HepG2 (cell line): ENCODE results near the gene LRRC34. TPM values are rescaled to one million over a fixed set of nuclear protein-coding genes. Genes with fewer than 3 reads are reported as not detected.

ENCODE experiments used
- ATAC-seq: fragments of 200-7000 bp; cut with Tn5 transposase; 3 replicates; pipeline ENCODE4 v1.9.1; 2020; ENCODE audit warnings: mild to moderate bottlenecking, moderate library complexity
- BruUV-seq: library from RNA; stranded (reverse); fragments of 400-500 nt; replicated peaks from 2 replicates; lab custom pipeline; 2021; lab: Mats Ljungman, UMichigan
- CTCF ChIA-PET: fragments of 300-600 bp; formaldehyde crosslinking; extraction: SDS; loops from one replicate; lab custom pipeline; 2021; ENCODE audit warnings: low total read pairs, inconsistent platforms, low intra/inter-chr PET ratio; lab: Yijun Ruan, JAX
- POLR2A ChIA-PET: fragments of 350-600 bp; sonication (Branson Sonifier 250); formaldehyde crosslinking; loops from one replicate; lab custom pipeline; 2020; ENCODE audit warnings: antibody characterized with exemption, inconsistent platforms; lab: Yijun Ruan, JAX
- DNase-seq: peaks from one replicate; pipeline ENCODE4 v3.0.0-alpha.2; 2015; ENCODE audit warnings: low spot score
- FAIRE-seq: peaks from 3 replicates; lab custom pipeline; 2011; peaks lifted over from hg19 to GRCh38; lab: Jason Lieb, UNC
- H2AFZ ChIP-seq: one replicate; pipeline ENCODE4 v1.6.1; 2011; ENCODE audit warnings: low read length, inconsistent platforms
- H3K27ac ChIP-seq: fragments of 300-600 bp; 3 replicates; pipeline ENCODE4 v1.8.0; 2011; ENCODE audit warnings: mixed run types, mild to moderate bottlenecking, mixed read lengths, low read length, inconsistent platforms; ENCODE audit not compliant: insufficient read depth; ENCODE audit errors: extremely low read length
- H3K27me3 ChIP-seq, 2 experiments: fragments of 200-600 bp in 1 of 2; 2 replicates in 1 of 2; 3 replicates in 1 of 2; pipeline versions ENCODE4 v1.6.0 to v1.8.0; 2011; ENCODE audit warnings: low read length in 2 of 2, mild to moderate bottlenecking in 2 of 2, moderate library complexity in 2 of 2, inconsistent platforms in 1 of 2; ENCODE audit not compliant: insufficient read depth in 2 of 2, control insufficient read depth in 1 of 2
- H3K36me3 ChIP-seq, 2 experiments: fragments of 200-600 bp in 1 of 2; replicated peaks in 1 of 2; 2 replicates in 1 of 2; 3 replicates in 1 of 2; pipeline versions ENCODE4 v1.5.1 to v1.8.0; 2011; ENCODE audit warnings: low read length in 2 of 2, inconsistent platforms in 1 of 2; ENCODE audit not compliant: insufficient read depth in 2 of 2, control insufficient read depth in 1 of 2
- H3K4me1 ChIP-seq: 2 replicates; pipeline ENCODE4 v1.5.1; 2012; ENCODE audit warnings: low read length, inconsistent platforms; ENCODE audit not compliant: insufficient read depth
- H3K4me2 ChIP-seq: 2 replicates; pipeline ENCODE4 v1.6.0; 2011; ENCODE audit warnings: low read depth, low read length, inconsistent platforms
- H3K4me3 ChIP-seq, 3 experiments: fragments of 200-600 bp in 1 of 3; sonication (generic), shearing (Covaris generic) in 1 of 3; replicated peaks in 1 of 3; 2 replicates each; pipeline ENCODE4 v1.5.1; 2011 to 2016; ENCODE audit warnings: low read length in 3 of 3, inconsistent platforms in 2 of 3, low read depth in 2 of 3, mild to moderate bottlenecking in 2 of 3, control low read depth in 1 of 3, mixed read lengths in 1 of 3; ENCODE audit not compliant: insufficient read depth in 1 of 3
- H3K79me2 ChIP-seq: one replicate; pipeline ENCODE4 v1.6.1; 2011; ENCODE audit warnings: low read length, inconsistent platforms; ENCODE audit not compliant: insufficient read depth
- H3K9ac ChIP-seq: 2 replicates; pipeline ENCODE4 v1.6.0; 2011; ENCODE audit warnings: mild to moderate bottlenecking, low read depth, low read length, inconsistent platforms; ENCODE audit not compliant: insufficient read depth
- H3K9me3 ChIP-seq: 2 replicates; pipeline ENCODE4 v1.5.1; 2012; ENCODE audit warnings: mild to moderate bottlenecking, low read length
- H4K20me1 ChIP-seq: 2 replicates; pipeline ENCODE4 v1.6.0; 2011; ENCODE audit warnings: inconsistent platforms, mild to moderate bottlenecking, low read length, moderate library complexity; ENCODE audit not compliant: insufficient read depth
- AHR ChIP-seq: IDR thresholded peaks from 2 replicates; pipeline ENCODE4 v1.6.1; 2018; ENCODE audit warnings: missing genetic modification reagents, missing compliant biosample characterization
- BCL6 ChIP-seq: IDR thresholded peaks from 2 replicates; pipeline ENCODE4 v1.6.1; 2016; ENCODE audit warnings: missing genetic modification reagents, missing compliant biosample characterization
- BRCA1 ChIP-seq: sonication (generic); formaldehyde crosslinking; IDR thresholded peaks from 2 replicates; pipeline ENCODE4 v1.4.0; 2020; ENCODE audit warnings: missing genetic modification reagents
- ESRRA ChIP-seq: sonication (generic); formaldehyde crosslinking; IDR thresholded peaks from 2 replicates; pipeline ENCODE4 v1.5.1; 2020; ENCODE audit warnings: mild to moderate bottlenecking, low read depth, missing genetic modification reagents
- GATAD2A ChIP-seq: IDR thresholded peaks from 2 replicates; pipeline ENCODE4 v1.6.1; 2016
- HOXD1 ChIP-seq: sonication (generic); formaldehyde crosslinking; IDR thresholded peaks from 2 replicates; pipeline ENCODE4 v1.5.0; 2020; ENCODE audit warnings: missing genetic modification reagents
- NR2F6 ChIP-seq, 2 experiments: IDR thresholded peaks; 2 replicates each; pipeline ENCODE4 v1.6.1; 2016; ENCODE audit warnings: antibody characterized with exemption in 1 of 2, mild to moderate bottlenecking in 1 of 2
- TEAD3 ChIP-seq: optimal IDR thresholded peaks from 2 replicates; pipeline ENCODE3; 2016; ENCODE audit warnings: borderline replicate concordance
- ZNF333 ChIP-seq: sonication (generic); formaldehyde crosslinking; IDR thresholded peaks from 2 replicates; pipeline ENCODE4 v1.4.0; 2020; ENCODE audit warnings: mild to moderate bottlenecking, missing genetic modification reagents, borderline replicate concordance
- ZNF367 ChIP-seq: sonication (generic); formaldehyde crosslinking; IDR thresholded peaks from 2 replicates; pipeline ENCODE4 v1.4.0; 2020; ENCODE audit warnings: missing genetic modification reagents, borderline replicate concordance
- ZNF75D ChIP-seq: sonication (generic); formaldehyde crosslinking; IDR thresholded peaks from 2 replicates; pipeline ENCODE4 v1.8.1; 2023; ENCODE audit warnings: missing genetic modification reagents, mild to moderate bottlenecking, borderline replicate concordance
- ZNF788 ChIP-seq: sonication (generic); formaldehyde crosslinking; IDR thresholded peaks from 2 replicates; pipeline ENCODE4 v1.5.0; 2020; ENCODE audit warnings: mild to moderate bottlenecking, missing genetic modification reagents, borderline replicate concordance
- WGBS: methylation state at CpG from one replicate; pipeline ENCODE4 v1.1.6; 2017; ENCODE audit warnings: low lambda C conversion rate; 5-methylcytosine and 5-hydroxymethylcytosine counted together
- in situ Hi-C: cut with HindIII; loops from 2 replicates; pipeline ENCODE4 v1.10.0; 2017; ENCODE audit warnings: low pct_unique_long_range_greater_than_20kb; ENCODE audit not compliant: extremely low pct_ligation_motif_present
- intact Hi-C: fragments of 100-400 bp; cut with micrococcal nuclease; formaldehyde crosslinking; loops from one replicate; pipeline ENCODE4 v1.10.0; 2022; ENCODE audit not compliant: unreplicated experiment
- polyA plus RNA-seq, 8 experiments: library from polyadenylated mRNA; depleted of rRNA in 3 of 8; stranded (reverse) in 7 of 8; unstranded in 1 of 8; fragments of >200 nt; fragmentation: Illumina TruSeq in 4 of 8; extraction: Trizol in 4 of 8; gene quantifications; 2 replicates each; pipeline versions ENCODE4 v1.2.1 to v1.2.3, GENCODE V29; 2011 to 2016; ENCODE audit warnings: low read depth in 4 of 8, missing spikeins in 1 of 8, mixed read lengths in 1 of 8; ENCODE audit not compliant: insufficient read depth in 1 of 8
- total RNA-seq, 5 experiments: library from RNA; depleted of rRNA; stranded (reverse); fragments of >200 nt; fragmentation: Illumina TruSeq; extraction: Trizol; gene quantifications; 2 replicates each; pipeline ENCODE4 v1.2.3, GENCODE V29; 2016; ENCODE audit warnings: low read depth in 1 of 5
- TF ChIP-seq, protein P1 (sequence below): sonication (generic); formaldehyde crosslinking; conservative IDR thresholded peaks from 2 replicates; pipeline ENCODE4 v1.4.0; 2020; ENCODE audit warnings: missing genetic modification reagents
- TF ChIP-seq, protein P2 (sequence below): sonication (generic); formaldehyde crosslinking; IDR thresholded peaks from 2 replicates; pipeline ENCODE4 v1.4.0; 2020; ENCODE audit warnings: missing genetic modification reagents
- TF ChIP-seq, protein P3 (sequence below): sonication (generic); formaldehyde crosslinking; IDR thresholded peaks from 2 replicates; pipeline ENCODE4 v1.4.0; 2020; ENCODE audit warnings: low read depth, mild to moderate bottlenecking, missing genetic modification reagents
- TF ChIP-seq, protein P4 (sequence below): sonication (generic); formaldehyde crosslinking; IDR thresholded peaks from 2 replicates; pipeline ENCODE4 v1.5.1; 2020; ENCODE audit warnings: mild to moderate bottlenecking, missing genetic modification reagents, moderate library complexity

LRRC34 gene
- total and polyA plus RNA-seq, 2 of the 13 experiments (the other 11 are each of a cell fraction or from before 2014, with no cell fraction given) = not detected

DNA sequence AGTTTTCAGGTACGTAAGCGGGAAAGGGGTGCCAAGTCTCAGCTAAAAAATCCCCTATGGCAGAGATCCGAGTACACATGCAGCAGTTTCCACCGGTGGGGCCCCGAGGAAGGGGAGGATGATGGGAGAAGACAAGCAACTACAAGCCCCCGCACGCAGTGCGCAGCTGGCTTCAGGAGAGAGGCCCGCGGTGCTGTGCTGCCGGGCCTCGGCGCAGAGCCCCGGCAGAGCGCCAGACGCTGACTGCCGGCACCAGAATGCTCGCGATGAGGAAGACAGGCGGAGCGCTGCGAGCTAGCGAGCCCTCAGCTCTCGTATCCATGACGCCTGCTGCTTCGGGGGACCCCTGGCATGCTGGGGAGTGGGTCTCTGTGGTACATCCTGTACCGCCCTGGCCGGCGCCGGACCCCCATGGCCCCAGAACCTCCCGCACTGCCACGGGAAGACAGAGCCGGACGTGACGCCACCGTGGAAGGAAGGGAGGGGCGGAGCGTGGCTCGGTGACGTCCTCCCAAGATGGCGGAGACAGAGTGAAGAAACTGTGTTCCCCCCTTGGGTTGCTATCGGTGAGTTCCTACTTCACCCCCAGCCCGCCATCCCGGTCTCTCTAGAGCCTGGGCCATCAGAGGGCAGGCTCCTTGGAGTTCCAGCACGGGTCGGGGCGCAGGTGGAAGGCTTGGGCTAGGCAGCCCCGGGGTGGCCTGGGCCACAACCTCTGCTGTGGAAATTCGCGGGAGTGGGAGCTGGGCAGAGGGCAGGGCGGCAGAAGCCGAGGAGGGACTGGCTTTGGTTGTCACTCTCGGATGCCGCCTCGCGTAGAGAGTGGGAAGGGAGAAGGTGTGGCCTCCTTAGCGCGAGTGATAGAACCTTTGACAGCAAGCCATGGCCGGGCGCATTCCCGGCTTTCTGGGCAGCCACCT lies 39.5 kb downstream of the LRRC34 start, which contains the start of gene MYNN:
Gene MYNN (plus strand): TSS at position 500 of the 920 bp plus-strand sequence. CDS start 900 bp downstream, outside the sequence.
- peak within 1 kb of the TSS; percentile 89 to 99 (median 98) for H3K4me3 ChIP-seq
- whole genome bisulfite sequencing = 1% methylated on average over 9 of the region's 61 CpGs
- BruUV-seq = TSS peak; percentile 97
- peak within 1 kb of the TSS; percentile 92 for H3K9ac ChIP-seq
- CTCF ChIA-PET = no interaction called here
- H2AFZ ChIP-seq = peak within 1 kb of the TSS; percentile 83
- POLR2A ChIA-PET = interaction anchor here (1.1 to 2.6 kb wide), 4 partner anchors 9 to 913 kb away, joined by 3 to 29 read pairs (median 4); partner anchors contain the start of genes SEC62 and TERC
- no peaks in the 10 kb centered on the region for H3K9me3 ChIP-seq
- peaks cover 0 to 3% of the 10 kb centered on the region in 2 experiments; a peak in 1 of 5 replicates for H3K27me3 ChIP-seq
- no peaks in the 10 kb centered on the region for H4K20me1 ChIP-seq
- peaks cover 6 to 15% of the 10 kb centered on the region in 2 experiments for H3K36me3 ChIP-seq
- H3K79me2 ChIP-seq = peaks cover 30% of the 10 kb centered on the region
- peak within 1 kb of the TSS; percentile 92 for H3K4me2 ChIP-seq
- DNase-seq (peak; percentile 81), ATAC-seq (peak; percentile 88), FAIRE-seq (peak; percentile 80)
- in situ Hi-C loops (no loop called here), intact Hi-C loops (loop anchor here (1.0 to 5.0 kb wide), 3 partner anchors 10 to 911 kb away; no protein-coding TSS in a partner anchor)
- H3K27ac ChIP-seq = peak within 1 kb of the TSS; percentile 94
- H3K4me1 ChIP-seq = peaks cover 20% of the 10 kb centered on the region
- TF ChIP-seq, protein P1, sequence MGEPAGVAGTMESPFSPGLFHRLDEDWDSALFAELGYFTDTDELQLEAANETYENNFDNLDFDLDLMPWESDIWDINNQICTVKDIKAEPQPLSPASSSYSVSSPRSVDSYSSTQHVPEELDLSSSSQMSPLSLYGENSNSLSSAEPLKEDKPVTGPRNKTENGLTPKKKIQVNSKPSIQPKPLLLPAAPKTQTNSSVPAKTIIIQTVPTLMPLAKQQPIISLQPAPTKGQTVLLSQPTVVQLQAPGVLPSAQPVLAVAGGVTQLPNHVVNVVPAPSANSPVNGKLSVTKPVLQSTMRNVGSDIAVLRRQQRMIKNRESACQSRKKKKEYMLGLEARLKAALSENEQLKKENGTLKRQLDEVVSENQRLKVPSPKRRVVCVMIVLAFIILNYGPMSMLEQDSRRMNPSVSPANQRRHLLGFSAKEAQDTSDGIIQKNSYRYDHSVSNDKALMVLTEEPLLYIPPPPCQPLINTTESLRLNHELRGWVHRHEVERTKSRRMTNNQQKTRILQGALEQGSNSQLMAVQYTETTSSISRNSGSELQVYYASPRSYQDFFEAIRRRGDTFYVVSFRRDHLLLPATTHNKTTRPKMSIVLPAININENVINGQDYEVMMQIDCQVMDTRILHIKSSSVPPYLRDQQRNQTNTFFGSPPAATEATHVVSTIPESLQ (CRISPR knock-in tag) = 0 out of 2 replicates have a peak, but pooled peaks have one; percentile 17
- TF ChIP-seq BCL6 (CRISPR knock-in tag) (peak; percentile 5; the same call in 1 of the 2 replicates), ZNF75D (CRISPR knock-in tag) (peak; percentile 81; the same call in 1 of the 2 replicates), HOXD1 (CRISPR knock-in tag) (peak; percentile 69), ESRRA (CRISPR knock-in tag) (peak; percentile 64; the same call in 1 of the 2 replicates), AHR (CRISPR knock-in tag) (peak; percentile 76; the same call in 1 of the 2 replicates), NR2F6 (IDR thresholded peaks at IDR 0.05) (no peak), NR2F6 (CRISPR knock-in tag; IDR thresholded peaks at IDR 0.05) (no peak), ZNF367 (peak; percentile 89; the same call in 1 of the 2 replicates), ZNF788 (peak; percentile 69; the same call in 1 of the 2 replicates), TEAD3 (CRISPR knock-in tag) (peak; percentile 47), ZNF333 (CRISPR knock-in tag) (peak; percentile 80), BRCA1 (CRISPR knock-in tag) (peak; percentile 93; the same call in 1 of the 2 replicates), GATAD2A (CRISPR knock-in tag) (peak; percentile 74)
- TF ChIP-seq, protein P2, sequence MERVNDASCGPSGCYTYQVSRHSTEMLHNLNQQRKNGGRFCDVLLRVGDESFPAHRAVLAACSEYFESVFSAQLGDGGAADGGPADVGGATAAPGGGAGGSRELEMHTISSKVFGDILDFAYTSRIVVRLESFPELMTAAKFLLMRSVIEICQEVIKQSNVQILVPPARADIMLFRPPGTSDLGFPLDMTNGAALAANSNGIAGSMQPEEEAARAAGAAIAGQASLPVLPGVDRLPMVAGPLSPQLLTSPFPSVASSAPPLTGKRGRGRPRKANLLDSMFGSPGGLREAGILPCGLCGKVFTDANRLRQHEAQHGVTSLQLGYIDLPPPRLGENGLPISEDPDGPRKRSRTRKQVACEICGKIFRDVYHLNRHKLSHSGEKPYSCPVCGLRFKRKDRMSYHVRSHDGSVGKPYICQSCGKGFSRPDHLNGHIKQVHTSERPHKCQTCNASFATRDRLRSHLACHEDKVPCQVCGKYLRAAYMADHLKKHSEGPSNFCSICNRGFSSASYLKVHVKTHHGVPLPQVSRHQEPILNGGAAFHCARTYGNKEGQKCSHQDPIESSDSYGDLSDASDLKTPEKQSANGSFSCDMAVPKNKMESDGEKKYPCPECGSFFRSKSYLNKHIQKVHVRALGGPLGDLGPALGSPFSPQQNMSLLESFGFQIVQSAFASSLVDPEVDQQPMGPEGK (CRISPR knock-in tag) = peak; percentile 88
- TF ChIP-seq, protein P3, sequence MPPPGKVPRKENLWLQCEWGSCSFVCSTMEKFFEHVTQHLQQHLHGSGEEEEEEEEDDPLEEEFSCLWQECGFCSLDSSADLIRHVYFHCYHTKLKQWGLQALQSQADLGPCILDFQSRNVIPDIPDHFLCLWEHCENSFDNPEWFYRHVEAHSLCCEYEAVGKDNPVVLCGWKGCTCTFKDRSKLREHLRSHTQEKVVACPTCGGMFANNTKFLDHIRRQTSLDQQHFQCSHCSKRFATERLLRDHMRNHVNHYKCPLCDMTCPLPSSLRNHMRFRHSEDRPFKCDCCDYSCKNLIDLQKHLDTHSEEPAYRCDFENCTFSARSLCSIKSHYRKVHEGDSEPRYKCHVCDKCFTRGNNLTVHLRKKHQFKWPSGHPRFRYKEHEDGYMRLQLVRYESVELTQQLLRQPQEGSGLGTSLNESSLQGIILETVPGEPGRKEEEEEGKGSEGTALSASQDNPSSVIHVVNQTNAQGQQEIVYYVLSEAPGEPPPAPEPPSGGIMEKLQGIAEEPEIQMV (CRISPR knock-in tag) = peak; percentile 83; the same call in 1 of the 2 replicates
- TF ChIP-seq, protein P4, sequence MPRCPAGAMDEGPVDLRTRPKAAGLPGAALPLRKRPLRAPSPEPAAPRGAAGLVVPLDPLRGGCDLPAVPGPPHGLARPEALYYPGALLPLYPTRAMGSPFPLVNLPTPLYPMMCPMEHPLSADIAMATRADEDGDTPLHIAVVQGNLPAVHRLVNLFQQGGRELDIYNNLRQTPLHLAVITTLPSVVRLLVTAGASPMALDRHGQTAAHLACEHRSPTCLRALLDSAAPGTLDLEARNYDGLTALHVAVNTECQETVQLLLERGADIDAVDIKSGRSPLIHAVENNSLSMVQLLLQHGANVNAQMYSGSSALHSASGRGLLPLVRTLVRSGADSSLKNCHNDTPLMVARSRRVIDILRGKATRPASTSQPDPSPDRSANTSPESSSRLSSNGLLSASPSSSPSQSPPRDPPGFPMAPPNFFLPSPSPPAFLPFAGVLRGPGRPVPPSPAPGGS (CRISPR knock-in tag) = peak; percentile 73
